HepG2 (cell line): ENCODE data around the gene BHLHE23. TPM values are rescaled to one million over a fixed set of nuclear protein-coding genes. Genes with fewer than 3 reads are reported as not detected.

ENCODE experiments used
- CEBPZ ChIP-seq: IDR thresholded peaks from 2 replicates; pipeline ENCODE4 v1.6.1; 2012; ENCODE audit warnings: low read length, improper control_type of control experiment
- GABPB1 ChIP-seq: IDR thresholded peaks from 2 replicates; pipeline ENCODE4 v1.6.1; 2016; ENCODE audit warnings: mild to moderate bottlenecking, missing genetic modification reagents, moderate library complexity, missing compliant biosample characterization
- JUNB ChIP-seq: sonication (generic); formaldehyde crosslinking; IDR thresholded peaks from 2 replicates; pipeline ENCODE4 v1.8.0; 2022; ENCODE audit warnings: missing genetic modification reagents, mild to moderate bottlenecking, borderline replicate concordance
- KDM6A ChIP-seq: IDR thresholded peaks from 2 replicates; pipeline ENCODE4 v1.6.1; 2016; ENCODE audit warnings: low read depth
- MED1 ChIP-seq: sonication (generic); formaldehyde crosslinking; IDR thresholded peaks from 2 replicates; pipeline ENCODE4 v1.4.0; 2020; ENCODE audit warnings: missing genetic modification reagents
- THAP7 ChIP-seq: sonication (generic); formaldehyde crosslinking; IDR thresholded peaks from 2 replicates; pipeline ENCODE4 v1.8.1; 2023; ENCODE audit warnings: mild to moderate bottlenecking, missing genetic modification reagents
- ZBTB1 ChIP-seq: sonication (generic); formaldehyde crosslinking; IDR thresholded peaks from 2 replicates; pipeline ENCODE4 v1.4.0; 2020; ENCODE audit warnings: missing genetic modification reagents, borderline replicate concordance
- ZBTB42 ChIP-seq: sonication (generic); formaldehyde crosslinking; IDR thresholded peaks from 2 replicates; pipeline ENCODE4 v1.5.0; 2020; ENCODE audit warnings: mild to moderate bottlenecking, missing genetic modification reagents
- ZFP82 ChIP-seq: sonication (generic); formaldehyde crosslinking; IDR thresholded peaks from 2 replicates; pipeline ENCODE4 v1.5.1; 2020; ENCODE audit warnings: mild to moderate bottlenecking, missing genetic modification reagents, borderline replicate concordance
- ZIK1 ChIP-seq: sonication (generic); formaldehyde crosslinking; IDR thresholded peaks from 2 replicates; pipeline ENCODE4 v1.5.0; 2020; ENCODE audit warnings: mild to moderate bottlenecking, low read depth, missing genetic modification reagents, borderline replicate concordance
- ZNF296 ChIP-seq: sonication (generic); formaldehyde crosslinking; conservative IDR thresholded peaks from 2 replicates; pipeline ENCODE4 v1.5.0; 2020; ENCODE audit warnings: mild to moderate bottlenecking, missing genetic modification reagents
- ZNF329 ChIP-seq: sonication (generic); formaldehyde crosslinking; IDR thresholded peaks from 2 replicates; pipeline ENCODE4 v1.9.0; 2021; ENCODE audit warnings: low read depth, mild to moderate bottlenecking, missing genetic modification reagents
- ZNF333 ChIP-seq: sonication (generic); formaldehyde crosslinking; IDR thresholded peaks from 2 replicates; pipeline ENCODE4 v1.4.0; 2020; ENCODE audit warnings: mild to moderate bottlenecking, missing genetic modification reagents, borderline replicate concordance
- ZNF562 ChIP-seq: sonication (generic); formaldehyde crosslinking; IDR thresholded peaks from 2 replicates; pipeline ENCODE4 v1.8.0; 2022; ENCODE audit warnings: missing genetic modification reagents, borderline replicate concordance
- ZNF609 ChIP-seq: sonication (generic); formaldehyde crosslinking; IDR thresholded peaks from 2 replicates; pipeline ENCODE4 v1.4.0; 2020; ENCODE audit warnings: mild to moderate bottlenecking, missing genetic modification reagents, borderline replicate concordance
- ZNF616 ChIP-seq: sonication (generic); formaldehyde crosslinking; IDR thresholded peaks from 2 replicates; pipeline ENCODE4 v1.5.0; 2020; ENCODE audit warnings: low read depth, mild to moderate bottlenecking, missing genetic modification reagents
- ZNF629 ChIP-seq: sonication (generic); formaldehyde crosslinking; conservative IDR thresholded peaks from 2 replicates; pipeline ENCODE4 v1.5.0; 2020; ENCODE audit warnings: missing genetic modification reagents
- ZNF781 ChIP-seq: sonication (generic); formaldehyde crosslinking; IDR thresholded peaks from 2 replicates; pipeline ENCODE4 v1.5.1; 2020; ENCODE audit warnings: borderline replicate concordance, mild to moderate bottlenecking, missing genetic modification reagents; ENCODE audit errors: not compliant biosample characterization
- polyA plus RNA-seq, 8 experiments: library from polyadenylated mRNA; depleted of rRNA in 3 of 8; stranded (reverse) in 7 of 8; unstranded in 1 of 8; fragments of >200 nt; fragmentation: Illumina TruSeq in 4 of 8; extraction: Trizol in 4 of 8; gene quantifications; 2 replicates each; pipeline versions ENCODE4 v1.2.1 to v1.2.3, GENCODE V29; 2011 to 2016; ENCODE audit warnings: low read depth in 4 of 8, missing spikeins in 1 of 8, mixed read lengths in 1 of 8; ENCODE audit not compliant: insufficient read depth in 1 of 8
- total RNA-seq, 5 experiments: library from RNA; depleted of rRNA; stranded (reverse); fragments of >200 nt; fragmentation: Illumina TruSeq; extraction: Trizol; gene quantifications; 2 replicates each; pipeline ENCODE4 v1.2.3, GENCODE V29; 2016; ENCODE audit warnings: low read depth in 1 of 5
- TF ChIP-seq, protein P1 (sequence below): IDR thresholded peaks from 2 replicates; pipeline ENCODE4 v1.6.1; 2016; ENCODE audit warnings: mild to moderate bottlenecking

Gene BHLHE23
- total and polyA plus RNA-seq, 2 of the 13 experiments (the other 11 are each of a cell fraction or from before 2014, with no cell fraction given): not detected

DNA sequence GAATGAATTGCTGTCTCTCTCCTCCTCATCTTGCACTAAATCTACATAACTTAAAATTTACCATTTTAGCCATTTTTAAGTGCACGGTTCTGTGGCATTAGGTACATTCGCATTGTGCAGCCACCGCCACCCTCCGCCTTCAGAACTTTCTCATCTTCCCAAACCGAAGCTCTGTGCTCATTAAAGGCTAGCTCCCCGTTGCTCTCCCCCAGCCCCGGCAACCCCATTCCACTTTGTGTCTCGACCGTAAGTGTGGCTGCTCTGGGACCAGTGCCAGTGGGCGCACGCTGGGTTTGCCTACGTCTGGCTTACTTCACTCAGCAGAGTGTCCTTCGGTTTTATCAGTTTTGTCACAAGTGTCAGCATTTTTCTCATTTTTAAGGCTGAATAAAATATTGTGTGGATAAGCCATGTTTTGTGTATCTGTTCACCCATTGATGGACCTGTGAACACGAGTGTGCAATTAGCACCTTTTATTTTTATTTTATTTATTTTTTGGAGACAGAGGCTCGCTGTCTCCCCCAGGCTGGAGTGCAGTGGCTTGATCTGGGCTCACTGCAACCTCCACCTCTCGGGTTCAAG, 37.5 kb downstream of the BHLHE23 start (continued):
- TF ChIP-seq ZNF609 (CRISPR knock-in tag) (peak; percentile 51; the same call in 1 of the 2 replicates), ZNF296 (CRISPR knock-in tag) (0 out of 2 replicates have a peak, but pooled peaks have one; percentile 6), ZBTB42 (no peak), ZNF781 (peak; percentile 14), ZNF616 (CRISPR knock-in tag) (no peak), KDM6A (CRISPR knock-in tag) (no peak), THAP7 (CRISPR knock-in tag) (no peak), GABPB1 (CRISPR knock-in tag) (0 out of 2 replicates have a peak, but pooled peaks have one; percentile 8), ZNF329 (CRISPR knock-in tag) (peak; percentile 70; the same call in 1 of the 2 replicates), ZBTB1 (CRISPR knock-in tag) (no peak), ZFP82 (CRISPR knock-in tag) (0 out of 2 replicates have a peak, but pooled peaks have one; percentile 77), JUNB (no peak), ZNF629 (no peak), CEBPZ (no peak), ZIK1 (CRISPR knock-in tag) (no peak), ZNF333 (no peak), ZNF562 (no peak), MED1 (CRISPR knock-in tag) (0 out of 2 replicates have a peak, but pooled peaks have one; percentile 2)
- TF ChIP-seq, protein P1, sequence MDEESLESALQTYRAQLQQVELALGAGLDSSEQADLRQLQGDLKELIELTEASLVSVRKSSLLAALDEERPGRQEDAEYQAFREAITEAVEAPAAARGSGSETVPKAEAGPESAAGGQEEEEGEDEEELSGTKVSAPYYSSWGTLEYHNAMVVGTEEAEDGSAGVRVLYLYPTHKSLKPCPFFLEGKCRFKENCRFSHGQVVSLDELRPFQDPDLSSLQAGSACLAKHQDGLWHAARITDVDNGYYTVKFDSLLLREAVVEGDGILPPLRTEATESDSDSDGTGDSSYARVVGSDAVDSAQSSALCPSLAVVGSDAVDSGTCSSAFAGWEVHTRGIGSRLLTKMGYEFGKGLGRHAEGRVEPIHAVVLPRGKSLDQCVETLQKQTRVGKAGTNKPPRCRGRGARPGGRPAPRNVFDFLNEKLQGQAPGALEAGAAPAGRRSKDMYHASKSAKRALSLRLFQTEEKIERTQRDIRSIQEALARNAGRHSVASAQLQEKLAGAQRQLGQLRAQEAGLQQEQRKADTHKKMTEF (CRISPR knock-in tag): peak; percentile 30; the same call in 1 of the 2 replicates
